GM23248 (cell line): ENCODE results near the gene GPR155.
"Not testable (repeated sequence)": the region's sequence is repeated elsewhere in the genome, so short reads cannot be mapped to it uniquely, and the experiment has no call there.

Experiments
- EZH2 ChIP-seq: fragments of 200-600 bp; sonication (generic); IDR thresholded peaks from 2 replicates; pipeline ENCODE4 v1.6.1; 2018; ENCODE audit warnings: antibody characterized with exemption, mild to moderate bottlenecking; ENCODE audit not compliant: insufficient read depth, poor library complexity, severe bottlenecking
- EZH2phosphoT487 ChIP-seq: fragments of 200-600 bp; sonication (generic); IDR thresholded peaks from 2 replicates; pipeline ENCODE4 v1.6.1; 2018; ENCODE audit warnings: antibody characterized with exemption, moderate library complexity, mild to moderate bottlenecking, low read depth; ENCODE audit not compliant: insufficient read depth

DNA sequence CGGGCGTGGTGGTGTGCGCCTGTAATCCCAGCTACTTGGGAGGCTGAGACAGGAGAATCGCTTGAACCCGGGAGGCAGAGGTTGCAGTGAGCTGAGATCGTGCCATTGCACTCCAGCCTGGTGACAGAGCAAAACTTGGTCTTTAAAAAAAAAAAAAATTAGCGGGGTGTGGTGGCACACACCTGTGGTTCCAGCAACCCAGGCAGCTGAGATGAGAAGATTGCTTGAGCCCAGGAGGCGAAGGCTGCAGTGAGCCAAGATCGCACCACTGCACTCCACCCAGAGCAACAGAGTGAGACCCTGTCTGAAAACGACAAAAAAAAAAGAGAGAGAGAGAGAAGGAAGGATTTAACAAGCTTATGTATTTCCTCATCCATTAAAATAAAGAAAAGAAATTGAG is 2.7 kb upstream of the GPR155 start:
- TF ChIP-seq EZH2, EZH2phosphoT487: not testable (repeated sequence)
